HG02623 (cell line): ENCODE data around the gene PCK1.

ENCODE experiments used
- ATAC-seq: cut with Tn5 transposase; IDR thresholded peaks from one replicate; pipeline ENCODE4 v1.9.1; 2021; ENCODE audit warnings: moderate library complexity; ENCODE audit not compliant: unreplicated experiment

Gene PCK1

DNA sequence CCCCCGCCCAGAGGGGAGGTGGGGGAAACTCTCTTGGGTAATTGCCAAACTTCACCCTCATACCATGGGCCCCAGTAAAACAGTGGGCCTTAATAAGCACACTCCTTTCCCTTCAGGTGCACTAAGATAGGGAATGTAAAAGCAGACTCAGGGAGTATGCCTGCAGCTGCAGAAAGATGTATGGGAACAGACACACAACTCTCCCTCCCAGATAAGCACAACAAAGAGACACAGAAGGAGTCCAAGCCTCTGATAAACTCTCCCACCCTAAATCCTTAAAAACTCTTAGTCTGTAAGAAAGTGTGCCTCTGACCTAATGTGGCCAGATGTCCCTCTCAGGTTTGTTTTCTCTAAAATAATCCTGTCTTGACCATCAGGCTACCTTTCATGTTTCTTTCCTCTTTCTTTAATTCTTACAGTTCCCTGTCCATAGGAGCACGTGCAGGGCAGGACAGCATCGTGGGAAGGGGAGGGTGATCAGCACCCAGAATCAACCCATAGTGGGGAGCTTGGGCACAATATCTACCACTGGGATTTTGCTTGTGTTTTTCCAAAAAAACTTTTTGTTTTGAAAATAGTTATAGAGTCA is 24.7 kb upstream of the PCK1 start:
- no peak for ATAC-seq

GRCh38 chr20:57536771-57537724 is 23.9 kb upstream of the PCK1 start:
- no peak for ATAC-seq

- ATAC-seq, result no peak
Observed at GRCh38 chr20:57537822-57538221, 23.1 kb upstream of the PCK1 start.

DNA sequence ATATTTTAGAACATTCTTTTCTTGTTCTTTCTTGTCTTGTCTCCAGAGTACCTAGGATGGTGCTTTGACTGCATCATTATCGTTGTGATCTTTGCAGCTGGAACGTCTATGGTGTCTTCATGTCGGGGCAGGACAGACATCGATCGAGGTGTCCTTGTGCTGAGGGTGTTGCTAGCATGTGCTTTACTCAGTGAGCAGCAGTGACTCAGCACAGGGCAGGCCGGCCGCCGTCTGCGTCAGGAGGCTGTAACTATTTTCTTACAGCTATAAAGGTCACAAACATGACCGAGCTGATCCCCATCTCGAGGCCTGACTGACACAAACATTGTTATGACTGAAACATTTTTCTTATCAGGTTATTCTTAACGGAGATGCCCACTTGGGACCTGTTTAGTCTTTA is 21.0 kb upstream of the PCK1 start:
- no peak for ATAC-seq

GRCh38 chr20:57540890-57541580 is 19.9 kb upstream of the PCK1 start:
- ATAC-seq, result no peak

DNA sequence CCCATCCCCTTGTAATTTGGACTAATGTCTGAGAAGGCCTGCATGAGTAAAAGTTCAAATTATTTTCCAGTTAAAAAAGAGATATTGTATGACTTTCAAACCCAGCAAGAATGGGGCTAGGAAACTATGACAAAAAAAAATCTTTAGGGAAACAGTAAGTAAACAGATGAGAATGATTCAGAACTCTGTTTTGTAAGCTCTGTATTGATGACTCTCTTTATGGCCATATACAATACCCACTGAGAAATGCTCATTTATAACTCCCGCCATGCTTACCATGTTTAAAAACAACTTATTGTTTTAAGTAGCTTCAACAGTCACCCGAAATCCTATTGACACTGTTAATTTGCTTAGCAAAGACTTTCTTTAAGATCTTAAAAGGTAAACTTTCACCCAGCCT is 17.2 kb upstream of the PCK1 start:
- ATAC-seq, result no peak

- ATAC-seq, result no peak
Observed at GRCh38 chr20:57544838-57545564, 15.9 kb upstream of the PCK1 start.

GRCh38 chr20:57545927-57546662 is 14.8 kb upstream of the PCK1 start:
- no peak for ATAC-seq

- no peak for ATAC-seq
Observed at GRCh38 chr20:57546956-57547649, 13.8 kb upstream of the PCK1 start.

DNA sequence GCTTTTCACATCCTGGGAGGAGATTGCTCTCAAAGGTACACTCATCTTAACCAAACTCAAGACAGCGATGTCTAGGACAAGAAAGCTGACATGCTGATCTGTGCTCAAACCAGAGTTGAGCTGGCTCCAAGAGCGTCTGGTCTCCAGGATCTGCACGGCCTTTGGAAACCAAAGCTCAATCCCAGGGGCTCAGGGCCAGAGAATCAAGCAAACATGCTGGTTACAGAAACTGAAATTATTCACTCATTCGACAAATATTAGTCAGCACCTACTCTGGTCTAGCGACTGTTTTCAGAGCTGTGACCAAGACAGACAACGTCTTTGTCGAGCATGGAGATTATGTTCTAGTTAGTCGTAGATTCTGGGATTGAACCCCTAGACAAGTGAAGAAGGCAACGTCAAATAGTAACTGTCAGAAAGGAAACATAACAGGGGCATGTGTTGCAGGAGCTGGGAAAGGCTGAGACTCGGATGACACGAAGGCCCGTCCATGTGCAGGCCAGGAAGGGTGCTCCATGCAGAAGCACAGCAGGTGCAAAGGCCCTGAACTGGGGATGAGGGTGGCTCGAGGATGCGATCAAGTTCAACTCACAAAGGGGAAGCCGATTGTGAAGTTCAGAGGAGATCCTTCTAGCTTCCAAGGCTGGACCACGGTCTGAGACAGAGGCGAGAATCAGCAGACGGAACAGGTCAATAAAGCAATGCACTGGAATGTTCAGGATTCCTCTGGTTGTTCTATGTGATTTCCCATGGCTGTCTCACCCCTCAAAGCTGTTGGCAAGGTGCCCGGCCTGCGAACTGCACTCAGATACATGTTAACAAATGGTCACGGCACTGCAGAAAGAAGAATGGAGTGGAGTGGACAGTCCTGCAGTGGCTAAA is 12.5 kb upstream of the PCK1 start:
- ATAC-seq, result no peak

DNA sequence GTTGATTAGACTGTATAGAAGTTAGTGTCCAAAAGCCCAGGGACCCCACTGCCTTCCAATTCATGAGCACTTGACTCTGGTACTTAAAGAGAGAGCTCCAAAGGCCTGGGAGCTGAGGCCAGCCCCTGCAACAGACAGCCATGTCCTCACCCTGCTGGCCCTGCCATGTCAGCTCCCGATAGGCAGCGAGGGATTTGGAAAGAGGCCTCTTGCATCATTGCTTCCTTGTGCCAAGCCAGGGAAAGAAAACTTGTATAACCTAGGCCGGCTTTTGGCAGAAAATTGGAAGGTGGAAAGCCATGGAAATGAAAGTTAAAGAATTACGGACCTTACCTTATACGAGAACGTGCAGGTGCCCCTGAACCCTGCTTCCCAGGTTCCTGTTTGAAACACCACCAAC is 8.4 kb upstream of the PCK1 start:
- no peak for ATAC-seq

- ATAC-seq, result no peak
Observed at GRCh38 chr20:57553376-57554018, 7.4 kb upstream of the PCK1 start.

DNA sequence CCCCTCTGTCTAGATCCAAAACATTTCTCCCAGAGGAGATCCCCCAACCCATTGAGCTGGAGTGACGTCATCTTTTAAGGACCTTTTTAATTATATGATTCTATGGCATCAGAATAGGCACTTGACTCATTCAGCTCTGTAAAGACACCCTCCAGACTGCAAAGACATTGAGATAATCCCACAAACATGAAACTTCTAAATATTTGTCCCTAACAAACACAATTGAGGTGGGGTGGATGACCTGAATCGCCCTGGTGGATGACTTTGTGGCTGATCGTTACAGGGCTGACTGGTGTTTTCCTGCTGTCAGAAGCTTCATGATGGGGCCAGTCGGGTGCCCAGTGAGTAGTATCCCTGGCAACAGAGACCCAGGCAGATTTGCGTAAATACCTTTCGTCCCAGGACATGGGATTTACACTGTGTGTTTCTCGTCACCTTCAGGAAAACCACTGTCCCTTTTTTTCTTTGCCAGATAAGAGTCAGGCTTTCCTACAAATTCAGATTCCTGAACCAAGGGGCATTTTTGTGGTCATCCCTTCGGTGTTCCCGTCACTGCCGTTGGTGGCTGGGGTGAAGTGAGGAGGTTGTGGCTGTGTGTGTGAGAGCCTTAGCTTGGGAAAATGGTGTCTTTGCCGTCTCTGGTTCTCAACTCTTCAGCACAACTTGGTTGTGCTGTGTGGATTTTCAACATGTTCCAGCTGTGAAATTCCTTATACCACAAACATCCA is 5.3 kb upstream of the PCK1 start:
- ATAC-seq, result no peak

GRCh38 chr20:57556980-57557274 is 4.0 kb upstream of the PCK1 start:
- no peak for ATAC-seq

DNA sequence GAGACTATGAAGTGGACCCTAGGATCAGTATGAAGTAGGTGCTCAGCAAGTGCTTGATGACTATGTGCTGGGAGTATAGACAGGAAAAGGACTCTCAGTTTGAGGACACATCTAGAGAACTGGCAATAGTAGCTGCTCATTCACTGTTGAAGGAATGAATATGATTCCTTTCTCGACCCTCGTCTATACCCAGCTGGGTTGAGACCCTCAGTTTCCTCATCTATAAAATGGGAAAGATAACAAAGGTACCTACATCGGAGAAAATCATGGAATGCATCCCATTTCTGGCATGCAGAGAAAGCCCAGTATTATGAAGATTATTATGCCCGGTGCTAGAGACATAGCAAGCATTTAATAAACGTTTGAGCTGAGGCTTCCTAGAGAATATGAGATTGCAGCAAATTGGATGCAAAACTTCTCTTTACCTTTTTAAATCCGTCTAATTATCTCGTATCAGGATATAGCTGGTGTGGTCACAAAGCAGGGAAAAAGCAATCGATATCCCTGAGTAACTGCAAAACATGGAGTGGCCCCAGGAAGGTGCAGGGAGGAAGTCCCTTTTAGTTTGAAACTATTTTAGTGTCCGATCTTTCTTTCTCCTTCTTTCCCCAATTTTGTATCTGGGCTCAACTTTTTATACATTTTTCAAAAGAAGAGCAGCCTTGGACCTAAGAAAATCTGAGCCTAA is 2.8 kb upstream of the PCK1 start:
- no peak for ATAC-seq

DNA sequence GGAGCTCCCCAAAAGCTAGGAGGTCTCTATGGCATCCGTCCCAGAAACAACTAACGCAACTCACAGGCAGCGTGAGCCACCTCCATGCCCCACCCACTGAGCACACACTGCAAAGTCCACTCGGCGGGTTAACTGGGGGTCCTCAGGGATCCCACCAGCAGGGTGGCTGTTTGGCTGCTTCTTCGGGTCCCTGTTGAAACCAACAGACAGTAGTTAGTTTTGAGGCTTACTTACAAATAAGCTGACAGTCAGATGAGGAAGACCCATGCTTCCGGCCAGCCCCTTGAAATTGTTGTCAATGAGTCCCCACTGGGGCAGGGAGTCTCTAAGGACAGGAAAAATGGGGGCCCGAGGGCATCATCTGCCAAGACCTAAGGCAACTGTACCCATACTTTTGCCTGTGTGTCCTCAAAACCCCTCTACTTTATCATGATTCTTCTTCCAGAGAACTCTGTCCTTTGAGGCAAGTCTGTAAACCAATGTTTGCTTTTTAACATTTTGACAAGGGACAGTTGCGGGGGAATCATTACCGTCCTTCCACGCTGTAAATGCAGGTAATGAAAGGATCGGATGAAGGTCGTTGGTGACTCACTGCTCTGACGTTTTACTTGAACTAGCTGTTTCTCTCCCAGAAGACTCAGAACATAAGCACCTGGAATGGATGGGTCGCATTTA is 2.2 kb upstream of the PCK1 start:
- ATAC-seq, result no peak

DNA sequence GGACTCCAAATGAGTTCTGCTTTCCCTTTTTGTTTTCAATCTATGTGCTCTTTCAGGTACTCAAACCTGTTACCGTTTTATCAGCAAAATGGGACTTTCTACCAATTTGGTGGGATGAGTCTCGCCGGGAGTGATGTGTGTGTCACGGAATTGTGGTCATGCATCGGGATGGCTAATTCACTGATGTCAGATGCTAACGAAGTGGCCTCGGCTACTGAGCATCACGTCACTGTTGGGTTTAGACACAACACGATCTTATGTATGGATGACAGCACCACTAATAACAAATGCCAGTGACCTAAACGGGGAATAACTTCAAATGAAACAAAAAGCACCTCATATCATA is 1.6 kb upstream of the PCK1 start:
- ATAC-seq, result no peak
